Endothelial cell of umbilical vein (primary cell): ENCODE measurements around the gene MAP4K4.

ENCODE experiments used
- JUN ChIP-seq: IDR thresholded peaks from 2 replicates; pipeline ENCODE4 v1.6.1; 2011; ENCODE audit warnings: borderline replicate concordance, low read depth; ENCODE audit not compliant: insufficient read length, insufficient read depth
- POLR2A ChIP-seq: IDR thresholded peaks from 2 replicates; pipeline ENCODE4 v1.6.1; 2012; ENCODE audit warnings: low read depth, mild to moderate bottlenecking, control low read depth, low read length
- TF ChIP-seq, protein P1 (sequence below), 2 donors: IDR thresholded peaks; 1 replicate in 1 of 2; 2 replicates in 1 of 2; pipeline ENCODE4 v1.5.1; 2011; ENCODE audit warnings: low read length in 2 of 2, mild to moderate bottlenecking in 2 of 2, moderate library complexity in 2 of 2, control low read depth in 1 of 2, inconsistent platforms in 1 of 2, low read depth in 1 of 2; ENCODE audit not compliant: insufficient read depth in 1 of 2; ENCODE audit errors: extremely low read depth in 1 of 2

DNA sequence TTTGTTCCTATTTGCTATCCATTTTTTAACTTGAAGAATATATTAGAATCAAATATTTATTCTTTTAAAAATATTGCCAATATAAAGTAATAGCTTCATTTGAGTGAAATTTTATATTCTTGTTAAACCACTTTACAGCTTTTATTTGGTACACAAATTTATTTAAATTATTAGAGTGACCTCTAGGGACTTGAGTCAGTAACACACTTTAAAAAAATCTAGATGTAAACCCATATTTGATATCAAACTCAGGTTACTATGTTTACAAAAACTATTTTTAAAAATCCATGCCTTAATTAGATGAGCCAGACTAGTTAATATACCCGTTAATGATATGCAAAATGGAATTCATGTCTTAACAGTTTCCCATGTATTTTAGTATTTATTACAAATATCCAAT, 134.6 kb downstream of the MAP4K4 start:
- TF ChIP-seq JUN, result no peak
- TF ChIP-seq, protein P1, sequence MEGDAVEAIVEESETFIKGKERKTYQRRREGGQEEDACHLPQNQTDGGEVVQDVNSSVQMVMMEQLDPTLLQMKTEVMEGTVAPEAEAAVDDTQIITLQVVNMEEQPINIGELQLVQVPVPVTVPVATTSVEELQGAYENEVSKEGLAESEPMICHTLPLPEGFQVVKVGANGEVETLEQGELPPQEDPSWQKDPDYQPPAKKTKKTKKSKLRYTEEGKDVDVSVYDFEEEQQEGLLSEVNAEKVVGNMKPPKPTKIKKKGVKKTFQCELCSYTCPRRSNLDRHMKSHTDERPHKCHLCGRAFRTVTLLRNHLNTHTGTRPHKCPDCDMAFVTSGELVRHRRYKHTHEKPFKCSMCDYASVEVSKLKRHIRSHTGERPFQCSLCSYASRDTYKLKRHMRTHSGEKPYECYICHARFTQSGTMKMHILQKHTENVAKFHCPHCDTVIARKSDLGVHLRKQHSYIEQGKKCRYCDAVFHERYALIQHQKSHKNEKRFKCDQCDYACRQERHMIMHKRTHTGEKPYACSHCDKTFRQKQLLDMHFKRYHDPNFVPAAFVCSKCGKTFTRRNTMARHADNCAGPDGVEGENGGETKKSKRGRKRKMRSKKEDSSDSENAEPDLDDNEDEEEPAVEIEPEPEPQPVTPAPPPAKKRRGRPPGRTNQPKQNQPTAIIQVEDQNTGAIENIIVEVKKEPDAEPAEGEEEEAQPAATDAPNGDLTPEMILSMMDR (IDR thresholded peaks at IDR 0.05; ENCODE audit: extremely low read depth in 1 of 2, insufficient read depth in 1 of 2, low read depth in 1 of 2, low read length in 2 of 2), result peak in 1 of 2 donors; percentile 2
- no peak for TF ChIP-seq POLR2A
